Measurements from ENCODE around the gene SLC6A6. TPM values are rescaled to one million over a fixed set of nuclear protein-coding genes. Genes with fewer than 3 reads are reported as not detected.

The SLC6A6 gene
- total RNA-seq, 1 donor from 2014 or later, result 354 TPM

DNA sequence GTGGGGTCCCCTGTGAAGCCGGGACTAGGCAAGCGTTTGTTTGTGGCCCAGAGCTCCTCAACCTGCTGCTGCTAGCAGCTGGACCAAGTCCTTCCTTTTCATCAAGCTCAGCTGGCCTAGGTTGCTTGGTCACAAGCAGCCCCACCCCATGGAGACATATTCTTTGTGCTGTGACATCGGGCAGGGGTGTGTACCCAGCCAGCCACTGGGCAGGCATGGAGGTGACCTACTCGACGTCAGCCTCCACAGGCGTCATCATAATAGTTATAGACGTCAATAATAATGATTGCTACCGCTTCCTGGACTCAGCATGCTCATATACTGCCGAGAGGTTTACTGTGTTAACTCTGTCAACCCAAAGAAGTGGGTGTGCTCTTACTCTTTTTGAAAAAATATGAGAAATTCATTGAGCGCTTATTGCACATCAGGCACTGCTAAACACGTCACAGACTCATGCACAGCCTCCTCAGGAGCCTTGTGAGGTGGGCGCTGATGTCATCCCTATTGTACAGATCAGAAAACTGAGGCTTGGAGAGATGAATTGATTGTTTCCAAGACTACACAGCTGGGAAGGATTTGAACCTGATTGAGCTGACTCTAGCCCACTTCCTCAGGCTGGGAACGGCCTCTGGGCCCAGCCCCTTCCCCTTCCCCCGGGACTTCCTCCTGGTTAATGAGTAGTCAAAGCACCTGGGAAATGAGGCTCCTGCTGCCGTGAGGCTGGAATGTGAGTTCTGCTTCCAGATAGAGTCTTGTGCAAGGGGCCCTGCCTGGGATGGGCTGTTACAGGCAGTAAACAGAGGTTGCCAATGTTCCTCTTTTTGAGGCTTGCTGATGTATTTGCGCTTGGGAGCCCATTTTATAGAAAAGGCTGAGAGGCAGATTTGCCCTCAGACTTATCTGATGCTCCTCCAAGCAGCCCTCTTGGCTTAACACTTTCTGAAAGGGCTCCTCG lies 16.2 kb downstream of the SLC6A6 start:
- DNase-seq (ENCODE audit: low read depth), result peak; percentile 80

DNA sequence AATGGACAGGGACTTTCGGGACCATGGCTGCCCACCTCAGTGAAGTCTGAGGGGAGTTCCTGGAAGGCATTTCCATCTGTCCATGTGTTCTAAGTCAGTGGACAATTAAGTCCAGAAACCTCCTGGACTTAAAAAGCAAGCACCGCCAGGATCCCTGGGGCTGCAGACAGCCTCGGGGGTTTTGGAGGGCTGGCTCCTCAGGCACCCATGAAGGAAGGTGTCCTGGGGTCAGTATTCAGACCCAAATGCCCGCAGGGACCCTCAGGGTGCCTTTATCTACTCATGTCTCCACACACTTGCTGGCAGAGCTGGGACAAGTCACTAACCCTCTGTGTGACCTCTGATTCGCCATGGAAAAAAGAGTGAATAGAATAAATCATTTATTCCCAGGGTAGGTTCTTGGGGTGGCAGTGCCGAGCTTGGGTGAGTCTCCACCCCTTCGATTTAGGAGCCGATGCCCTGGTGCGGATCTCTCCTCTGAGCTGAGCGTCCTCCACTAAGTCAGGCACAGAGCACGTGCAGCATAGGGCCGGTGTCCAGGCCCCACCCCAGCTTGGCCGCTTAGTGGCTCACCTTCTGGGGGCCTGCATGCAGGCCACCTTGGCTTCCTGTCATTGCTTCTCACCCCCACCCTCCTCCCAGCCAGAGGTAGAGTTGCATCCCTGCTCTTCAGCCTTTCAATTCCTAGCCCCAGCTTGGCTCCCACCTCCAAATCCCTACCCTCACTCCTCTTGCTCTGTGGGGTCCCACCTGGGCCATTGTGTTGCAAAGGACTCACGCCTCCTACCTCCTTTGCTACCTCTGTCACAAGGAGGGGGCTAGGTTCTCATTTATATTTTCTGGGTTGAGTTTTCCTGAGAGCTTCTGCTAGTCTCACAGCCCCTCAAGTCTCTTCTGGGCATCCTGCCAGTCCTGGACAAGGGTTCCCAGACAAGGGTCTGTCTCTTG lies 19.9 kb downstream of the SLC6A6 start:
- no peak for DNase-seq (ENCODE audit: low read depth)

DNA sequence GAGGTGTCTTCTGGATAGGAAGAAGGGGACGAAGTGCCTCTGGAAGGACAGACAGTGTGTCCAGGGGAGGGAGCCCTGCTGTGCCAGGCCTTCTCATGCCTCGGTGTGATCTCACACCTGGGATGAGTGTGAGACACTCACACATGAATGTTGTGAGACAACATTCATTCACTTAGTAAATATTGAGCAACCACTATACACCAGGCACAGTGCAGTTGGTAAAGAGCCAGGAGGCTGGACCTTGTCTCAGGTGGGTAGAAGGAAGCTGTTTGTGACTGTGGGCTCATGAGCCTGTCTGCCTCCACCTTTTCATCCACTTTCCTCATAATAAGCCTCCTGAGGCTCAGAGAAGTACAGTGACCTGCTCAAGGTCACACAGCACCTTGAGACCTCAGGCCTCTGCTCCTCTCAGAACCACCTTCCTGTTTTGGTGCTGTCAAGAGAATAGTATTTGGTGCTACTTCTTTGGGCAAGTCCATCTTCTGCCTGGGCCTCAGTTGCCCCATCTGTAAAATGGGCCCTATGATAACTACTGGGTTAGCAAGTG lies 20.9 kb downstream of the SLC6A6 start:
- DNase-seq (ENCODE audit: low read depth), result peak; percentile 86

DNA sequence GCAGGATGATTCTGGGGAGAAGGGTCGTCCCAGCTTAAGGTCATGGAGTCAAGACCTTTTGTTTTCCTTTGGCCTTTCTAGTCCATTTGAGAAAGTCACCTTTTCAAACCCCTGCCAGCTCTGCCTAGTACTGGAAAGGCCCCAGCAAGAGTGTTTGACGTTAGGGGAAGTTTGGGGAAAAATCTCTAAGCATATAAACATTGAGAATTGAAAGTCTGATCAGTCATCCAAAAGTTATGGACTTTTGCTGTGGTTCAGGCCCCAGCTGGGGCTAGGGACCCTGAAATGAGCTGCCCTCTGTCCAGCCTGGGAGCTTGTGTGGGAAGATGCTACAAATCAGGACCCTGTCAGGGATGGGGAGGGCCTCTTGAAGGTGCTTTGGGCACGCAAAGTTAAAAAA lies 21.6 kb downstream of the SLC6A6 start:
- DNase-seq (ENCODE audit: low read depth), result no peak

DNA sequence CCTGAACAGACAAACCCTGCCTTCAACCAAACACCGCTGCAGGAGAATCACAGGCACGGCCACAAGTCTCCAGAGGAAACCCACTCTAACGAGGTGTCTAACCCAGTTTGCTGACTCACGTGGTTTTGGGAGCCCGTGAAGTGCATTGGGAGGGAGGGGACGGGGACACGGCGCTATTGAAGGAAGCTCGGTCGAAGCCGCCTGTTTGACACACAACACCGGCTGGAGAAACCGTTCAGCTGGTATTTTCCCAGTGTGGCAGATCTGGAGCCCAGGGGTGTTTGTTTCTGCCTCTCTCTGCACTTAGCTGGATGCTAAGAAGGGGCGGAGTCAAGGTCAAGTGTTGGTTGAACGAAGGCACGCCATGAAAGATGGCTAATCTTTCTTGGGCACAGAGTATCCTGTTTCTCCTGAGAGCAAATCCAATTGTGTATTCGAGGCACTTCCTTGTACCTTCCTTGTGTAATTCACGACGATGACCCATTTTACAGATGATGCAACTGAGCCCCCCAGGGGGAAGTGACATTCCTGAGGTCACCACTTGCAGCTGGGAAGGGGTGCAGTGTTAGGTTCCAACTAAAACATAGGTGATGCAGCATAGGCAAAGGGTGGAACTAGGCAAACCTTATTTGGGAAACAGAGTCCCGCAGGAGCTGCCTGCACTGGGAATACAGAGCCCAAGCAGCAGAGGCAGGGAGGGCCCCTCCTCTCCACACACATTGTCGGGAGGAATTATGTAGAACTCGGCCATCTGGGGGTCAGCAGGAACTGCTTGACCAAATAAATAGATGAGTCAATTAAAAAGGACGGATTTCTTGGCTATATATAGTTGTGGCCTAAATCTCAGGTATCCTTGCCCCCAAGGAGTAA lies 22.5 kb downstream of the SLC6A6 start:
- no peak for DNase-seq (ENCODE audit: low read depth)

DNA sequence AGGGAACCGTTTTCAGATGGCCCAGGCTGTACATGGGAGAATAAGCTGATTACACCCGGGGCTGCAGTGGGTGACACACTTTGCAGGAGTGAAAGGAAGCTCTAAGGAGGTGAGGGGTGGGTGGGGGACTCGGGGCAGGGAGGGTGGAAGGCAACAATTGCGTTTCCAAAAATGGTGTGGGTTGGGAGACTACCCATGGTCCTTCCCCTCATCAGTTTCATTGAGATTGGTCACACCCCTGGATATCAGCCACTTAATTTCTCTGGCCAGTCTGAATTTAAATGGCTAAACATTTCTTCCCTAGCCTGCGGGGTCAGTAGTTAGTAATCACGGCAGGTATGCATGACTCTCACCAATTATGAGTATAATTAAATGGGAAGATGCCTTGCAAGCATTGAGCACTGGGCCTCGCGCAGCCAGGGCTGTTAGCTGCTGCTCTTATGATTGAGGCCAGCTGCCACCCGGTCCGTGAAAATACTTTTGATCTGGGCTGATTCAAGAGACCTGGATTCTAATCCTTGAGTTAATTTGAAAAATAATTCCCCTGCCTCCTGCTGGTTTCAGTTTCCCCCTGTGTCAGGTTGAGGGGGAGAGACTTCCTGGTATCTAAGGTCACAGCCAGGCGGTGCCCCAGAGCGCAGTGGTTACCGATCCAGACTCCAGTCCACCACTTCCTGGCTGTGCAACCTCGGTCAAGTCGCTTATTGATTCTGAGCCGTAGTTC lies 23.3 kb downstream of the SLC6A6 start:
- peak; percentile 78 for DNase-seq (ENCODE audit: low read depth)

DNA sequence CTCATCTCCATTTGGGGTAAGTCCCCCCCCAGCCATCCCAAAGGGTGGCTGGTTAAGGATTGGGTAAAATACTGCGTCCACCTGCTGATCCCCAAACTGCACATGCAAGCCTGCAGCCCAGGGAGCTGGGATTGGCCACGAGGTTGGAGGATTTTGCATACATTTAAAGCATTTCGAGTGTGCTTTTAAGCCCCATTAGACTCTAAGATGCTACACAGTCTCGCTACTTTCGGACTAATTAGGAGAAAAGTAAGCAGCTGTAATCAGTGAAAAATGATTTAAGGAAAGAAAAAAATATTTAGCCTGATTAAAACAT lies 23.9 kb downstream of the SLC6A6 start:
- no peak for DNase-seq (ENCODE audit: low read depth)

DNA sequence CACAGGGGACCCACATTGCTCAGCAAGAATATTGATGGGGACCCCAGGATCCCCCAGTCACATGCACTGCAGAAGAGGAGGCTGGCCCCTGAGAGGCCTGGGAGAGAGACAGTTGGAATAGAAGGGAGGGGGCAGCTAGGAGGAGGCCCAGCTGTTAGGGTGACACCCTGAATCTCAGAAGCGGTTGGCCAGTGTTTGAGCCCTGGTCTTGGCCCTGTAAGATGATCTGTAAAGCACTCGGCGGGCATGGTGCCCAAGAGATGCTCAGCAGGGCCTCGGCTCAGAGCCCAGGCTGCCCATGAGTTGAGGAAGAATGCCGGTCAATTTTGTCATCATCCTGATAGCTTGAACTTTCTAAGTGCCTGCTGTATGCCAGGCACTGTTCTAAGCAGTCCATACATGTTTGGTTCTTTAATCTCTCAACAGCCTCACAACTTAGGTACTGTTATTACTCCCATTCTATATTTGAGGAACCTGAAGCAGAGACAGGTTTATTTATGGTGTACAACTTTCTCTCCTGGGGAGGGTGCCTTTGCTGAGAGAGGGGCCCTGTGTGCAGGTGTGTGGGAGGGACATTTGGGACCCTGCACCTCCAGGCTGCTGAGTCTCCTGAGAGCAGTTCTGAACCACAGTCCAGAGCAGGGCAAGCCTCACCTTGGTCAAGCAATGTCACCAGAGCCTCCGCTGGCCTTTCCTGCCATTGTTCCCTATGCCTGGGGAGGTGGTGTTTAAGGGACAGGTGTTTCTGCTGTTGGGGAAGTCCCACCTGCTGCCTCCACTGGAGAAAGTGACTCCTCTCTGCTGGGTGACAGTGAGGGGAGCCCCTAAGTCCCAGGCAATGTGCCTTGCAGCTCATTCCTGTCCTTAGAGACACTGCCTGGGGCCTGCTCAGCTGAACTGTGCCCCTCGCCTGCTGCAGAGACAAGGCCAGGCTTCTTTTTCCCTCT lies 26.0 kb downstream of the SLC6A6 start:
- no peak for DNase-seq (ENCODE audit: low read depth)

DNA sequence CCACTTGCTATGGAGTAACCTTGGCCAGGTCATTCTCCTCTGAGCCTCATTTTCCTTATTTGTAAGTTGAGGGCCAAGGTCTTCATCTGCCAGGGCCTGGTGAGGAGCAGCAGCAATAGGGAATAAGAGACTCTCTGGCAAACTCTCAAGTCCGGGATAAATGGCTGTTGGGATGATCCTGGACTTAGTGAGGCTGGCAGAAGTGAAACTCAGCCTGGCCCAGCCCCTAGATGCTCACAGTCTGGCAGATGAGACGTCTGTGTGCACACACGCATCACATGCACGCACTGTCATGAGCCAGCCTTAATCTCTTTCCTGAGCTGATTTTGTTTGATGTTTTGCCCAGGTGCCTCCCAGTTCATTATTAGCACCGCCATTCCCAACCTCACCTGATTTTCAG lies 26.8 kb downstream of the SLC6A6 start:
- DNase-seq (ENCODE audit: low read depth), result no peak

DNA sequence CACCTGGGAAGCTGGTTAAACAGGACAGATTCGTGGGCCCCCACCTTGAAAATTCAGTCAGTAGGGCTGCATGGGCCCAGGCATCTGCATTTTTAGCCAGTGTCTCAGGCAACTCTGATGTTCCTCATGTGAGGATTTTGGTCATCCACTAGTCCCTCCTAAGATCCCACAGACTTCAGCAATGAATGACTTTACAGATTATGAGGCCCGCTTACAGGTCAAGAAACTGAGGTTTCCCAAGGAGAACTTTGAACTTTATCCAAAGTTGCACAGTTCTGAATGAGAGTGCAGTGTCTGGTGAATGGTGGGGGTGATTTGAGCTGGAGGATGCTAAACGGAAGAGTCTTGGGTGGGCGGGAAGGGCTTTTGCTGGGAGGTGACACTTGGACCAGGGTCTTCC lies 27.2 kb downstream of the SLC6A6 start:
- DNase-seq (ENCODE audit: low read depth), result no peak

DNA sequence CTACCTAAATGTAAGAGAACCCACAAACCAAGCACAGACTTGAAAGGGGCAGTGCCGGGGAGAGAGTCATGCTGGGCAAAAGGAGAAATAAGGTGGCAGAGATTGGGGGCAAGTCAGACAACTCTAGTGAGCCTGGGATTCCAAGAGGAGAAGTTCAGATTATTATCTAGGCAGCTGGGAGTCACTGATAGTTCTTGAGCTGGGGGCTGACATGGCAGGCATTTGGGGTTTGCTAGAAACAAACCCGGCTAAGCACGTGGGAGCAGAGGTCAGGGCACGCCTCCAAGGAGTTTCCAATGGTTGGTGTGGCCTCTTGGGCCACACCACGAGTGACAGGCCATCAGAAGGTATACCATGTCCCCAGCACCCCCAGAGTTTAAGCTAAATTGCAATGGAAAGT lies 27.6 kb downstream of the SLC6A6 start:
- no peak for DNase-seq (ENCODE audit: low read depth)

DNA sequence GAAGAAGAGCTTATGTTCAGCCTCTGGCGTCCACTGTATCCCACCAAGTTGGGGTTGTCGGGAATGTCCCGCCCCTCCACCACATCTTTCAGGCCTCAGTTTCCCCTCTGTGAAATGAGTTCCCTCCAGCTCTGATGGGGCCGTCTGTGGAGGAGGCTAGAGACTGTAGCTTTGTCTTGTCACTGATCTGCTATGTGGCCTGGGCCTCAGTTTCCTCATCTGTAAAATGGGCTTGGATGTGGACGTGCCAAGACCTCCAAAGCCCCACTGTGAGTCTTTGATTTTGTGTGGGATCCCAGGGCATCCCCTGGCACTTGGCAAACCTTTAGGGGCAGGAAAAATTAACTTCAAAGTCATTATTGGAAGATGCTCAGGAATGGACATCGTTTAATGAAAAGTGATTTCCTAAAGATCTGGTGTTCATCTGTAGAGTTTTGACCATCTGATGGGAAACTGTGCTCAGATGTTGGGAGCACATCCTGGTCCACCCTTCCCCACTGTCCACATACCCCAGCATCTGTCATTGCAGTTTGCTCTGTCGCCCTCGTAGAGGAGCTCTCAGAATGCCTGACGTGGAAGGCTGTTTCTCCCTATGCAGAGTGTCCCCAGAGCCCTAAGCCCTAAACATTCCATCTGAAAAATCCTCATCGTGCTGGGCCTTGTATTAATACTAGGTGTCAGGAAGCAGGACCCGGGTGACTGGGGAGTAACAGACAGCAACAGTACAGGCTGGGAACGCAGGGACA lies 28.5 kb downstream of the SLC6A6 start:
- DNase-seq (ENCODE audit: low read depth), result no peak

DNA sequence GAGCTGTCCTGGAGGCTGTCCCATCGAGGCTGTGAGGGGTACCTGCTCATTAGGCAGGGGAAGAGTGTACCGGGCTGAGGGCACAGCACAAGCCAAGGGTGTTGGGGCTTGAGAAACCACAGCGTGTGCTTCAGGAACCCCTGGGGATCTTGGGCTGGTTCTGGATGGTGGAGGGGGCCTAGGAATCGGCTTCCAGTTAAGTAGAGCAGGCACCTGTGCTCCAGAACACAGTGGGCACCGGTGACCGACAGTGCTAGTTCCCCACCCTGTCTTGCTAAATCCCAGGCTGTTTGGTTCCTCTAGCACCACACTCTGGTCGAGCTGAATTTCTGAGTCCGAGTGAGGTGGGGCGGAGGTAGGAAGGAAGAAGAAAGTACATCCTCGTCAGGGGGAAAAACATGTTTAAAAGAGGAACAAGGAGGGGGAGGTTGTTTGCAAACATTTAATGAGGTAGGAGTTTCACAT lies 29.1 kb downstream of the SLC6A6 start:
- DNase-seq (ENCODE audit: low read depth), result no peak

DNA sequence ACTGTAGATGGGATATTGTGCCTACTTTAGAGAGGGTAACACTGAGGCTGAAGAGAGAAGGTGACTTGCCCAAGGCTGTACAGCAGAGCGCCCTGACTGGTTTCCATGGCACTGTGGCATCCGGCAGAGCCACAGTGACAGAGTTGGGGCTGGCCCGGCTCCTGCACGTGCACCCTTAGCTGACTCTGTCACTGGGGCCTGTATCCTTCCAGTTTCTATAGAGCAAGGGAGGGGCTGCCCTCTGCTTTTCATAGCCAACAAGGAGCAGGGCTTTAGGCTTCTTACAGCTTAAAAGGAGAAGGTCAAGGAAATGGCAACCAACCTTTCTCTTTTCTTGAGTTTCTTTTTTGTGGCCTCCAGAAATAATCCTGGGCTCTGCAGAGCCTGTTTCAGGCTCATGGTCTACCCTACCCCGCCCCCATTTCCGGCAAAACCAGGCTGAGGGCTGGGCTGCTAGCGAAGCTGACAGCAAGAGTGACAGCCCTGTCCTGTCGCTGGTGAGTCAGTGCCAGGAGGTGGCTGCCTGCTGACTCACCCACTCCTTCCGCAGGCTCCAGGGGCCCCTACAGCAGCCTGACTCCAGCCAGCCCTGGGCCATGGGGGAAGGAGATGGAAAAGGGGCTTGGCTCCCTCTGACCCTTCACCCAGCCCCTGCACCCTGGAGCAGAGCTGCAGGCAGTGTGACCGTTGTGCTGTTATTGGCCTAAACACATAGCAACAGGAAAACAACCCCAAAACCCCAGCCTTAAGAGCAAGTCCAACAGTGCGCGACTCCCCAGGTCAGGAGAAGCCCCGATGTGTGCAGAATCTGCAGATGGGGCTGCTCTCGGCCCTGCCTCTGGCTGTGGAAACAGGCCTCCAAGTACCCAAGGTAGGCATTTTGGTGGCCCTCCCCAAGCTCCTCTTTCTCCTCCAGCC lies 29.8 kb downstream of the SLC6A6 start:
- DNase-seq (ENCODE audit: low read depth), result peak; percentile 89

DNA sequence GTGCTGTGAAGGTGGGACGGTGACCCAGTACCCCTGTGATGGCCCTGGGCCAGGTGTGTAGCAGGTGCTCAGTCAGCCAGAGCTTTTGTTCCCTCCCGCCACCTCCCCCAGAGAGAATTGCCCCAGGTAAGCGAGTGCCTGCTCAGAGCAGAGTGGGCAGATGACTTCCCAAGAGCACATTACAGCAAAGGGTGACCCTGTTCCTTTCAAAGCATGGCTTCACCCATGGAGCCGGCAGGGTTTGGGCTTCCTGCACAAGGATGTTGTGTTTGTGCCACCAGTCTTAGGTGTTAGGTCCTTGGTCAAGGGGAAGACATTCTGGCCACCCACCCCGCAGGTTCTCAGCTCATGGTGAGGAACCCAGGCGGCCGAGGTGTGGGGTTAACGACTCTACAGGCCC lies 30.7 kb downstream of the SLC6A6 start:
- DNase-seq (ENCODE audit: low read depth), result no peak

DNA sequence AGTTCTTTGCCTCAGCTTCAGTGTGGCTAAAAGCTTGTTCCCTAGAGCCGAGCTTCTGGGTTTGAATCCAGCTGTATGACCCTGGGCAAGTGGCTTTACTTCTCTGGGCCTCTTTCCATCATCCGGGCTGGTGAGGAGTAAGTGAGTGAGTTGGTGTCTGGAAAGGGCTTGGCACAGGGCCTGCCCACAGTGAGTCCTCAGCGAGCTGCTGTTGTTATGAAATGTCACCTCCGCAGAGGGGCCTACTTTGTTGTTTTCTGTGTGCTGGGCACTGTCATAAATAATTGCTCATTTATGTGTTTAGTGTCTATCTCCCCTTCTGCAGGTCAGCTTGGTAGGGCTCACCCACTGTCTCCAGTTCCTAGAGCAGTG lies 31.7 kb downstream of the SLC6A6 start:
- DNase-seq (ENCODE audit: low read depth), result peak; percentile 48

DNA sequence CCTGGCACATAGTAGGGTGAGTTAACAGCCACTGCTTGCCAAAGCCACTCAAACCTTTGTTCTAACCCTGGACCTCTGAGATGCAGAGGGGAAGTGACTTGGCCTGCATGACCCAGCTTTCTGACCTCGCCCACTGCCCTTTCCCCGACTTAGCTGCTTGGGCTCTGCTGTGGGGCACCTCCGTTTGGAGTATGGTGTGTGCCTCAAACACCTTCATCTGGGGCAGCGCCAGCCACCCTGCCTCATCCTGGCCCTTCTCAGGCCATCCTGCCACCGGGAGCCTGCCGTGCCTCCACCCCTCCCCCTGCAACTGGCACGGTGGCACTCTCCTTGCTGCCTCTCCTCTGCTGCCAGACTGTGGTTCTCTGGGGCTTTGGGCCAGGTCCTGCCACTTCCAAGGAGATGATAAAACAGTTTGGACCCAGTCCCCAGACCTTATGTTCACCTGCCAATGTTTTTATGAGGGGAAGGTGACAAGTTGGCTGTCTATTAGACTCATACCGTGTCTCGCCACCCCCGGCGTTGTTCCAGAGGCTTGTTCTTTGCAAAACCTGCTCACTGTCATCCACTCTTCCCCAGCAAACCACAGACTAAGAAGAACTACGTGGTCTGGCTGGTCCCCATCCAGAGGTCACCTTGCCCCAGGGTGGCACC lies 32.2 kb downstream of the SLC6A6 start:
- no peak for DNase-seq (ENCODE audit: low read depth)

Data from renal cortical epithelial cell (primary cell).